Smooth muscle cell (in vitro differentiated cells): Measurements from ENCODE around the gene SLC44A1. TPM values are rescaled to one million over a fixed set of nuclear protein-coding genes. Genes with fewer than 3 reads are reported as not detected.

ENCODE experiments used
- DNase-seq: peaks from one replicate; lab custom pipeline; 2025; ENCODE audit not compliant: unreplicated experiment; lab: John Stamatoyannopoulos, UW
- H2AFZ ChIP-seq: fragments of 200-600 bp; sonication (generic); 2 replicates; pipeline ENCODE4 v1.6.0; 2016; ENCODE audit warnings: antibody characterized with exemption, low read depth, mild to moderate bottlenecking
- H3F3A ChIP-seq: fragments of 200-600 bp; sonication (generic); 2 replicates; pipeline ENCODE4 v1.6.0; 2017; ENCODE audit warnings: antibody characterized with exemption, low read depth
- H3K27ac ChIP-seq: fragments of 200-600 bp; sonication (generic); 2 replicates; pipeline ENCODE4 v1.5.1; 2016; ENCODE audit warnings: low read depth, mild to moderate bottlenecking
- H3K27me3 ChIP-seq: fragments of 200-600 bp; sonication (generic); 2 replicates; pipeline ENCODE4 v1.6.1; 2016; ENCODE audit warnings: low read depth, mild to moderate bottlenecking
- H3K36me3 ChIP-seq: fragments of 200-600 bp; sonication (generic); 2 replicates; pipeline ENCODE4 v1.5.1; 2016; ENCODE audit warnings: low read depth
- H3K4me1 ChIP-seq: fragments of 200-600 bp; sonication (generic); 2 replicates; pipeline ENCODE4 v1.5.1; 2016; ENCODE audit warnings: low read depth
- H3K4me2 ChIP-seq: fragments of 200-600 bp; sonication (generic); 2 replicates; pipeline ENCODE4 v1.6.0; 2016; ENCODE audit warnings: mild to moderate bottlenecking
- H3K4me3 ChIP-seq: fragments of 200-600 bp; sonication (generic); 2 replicates; pipeline ENCODE4 v1.5.1; 2016; ENCODE audit warnings: mild to moderate bottlenecking
- H3K79me2 ChIP-seq: fragments of 200-600 bp; sonication (generic); 2 replicates; pipeline ENCODE4 v1.6.0; 2016; ENCODE audit warnings: low read depth, mild to moderate bottlenecking
- H3K9ac ChIP-seq: fragments of 200-600 bp; sonication (generic); 2 replicates; pipeline ENCODE4 v1.6.0; 2016; ENCODE audit warnings: low read depth
- H3K9me3 ChIP-seq: fragments of 200-600 bp; sonication (generic); replicated peaks from 2 replicates; pipeline ENCODE4 v1.5.1; 2016; ENCODE audit warnings: low read depth
- H4K20me1 ChIP-seq: fragments of 200-600 bp; sonication (generic); 2 replicates; pipeline ENCODE4 v1.6.0; 2016; ENCODE audit warnings: low read depth
- WGBS: methylation state at CpG from one replicate; pipeline ENCODE4 v1.1.7; 2016; ENCODE audit warnings: low lambda C conversion rate; 5-methylcytosine and 5-hydroxymethylcytosine counted together
- polyA plus RNA-seq: library from polyadenylated mRNA; unstranded; fragments of >200 nt; fragmentation: Nextera tagmentation; extraction: Ambion mirVana; gene quantifications from 2 replicates; pipeline ENCODE4 v1.2.1, GENCODE V29; 2016
- total RNA-seq: library from RNA; depleted of rRNA; stranded (reverse); fragments of >200 nt; gene quantifications from 2 replicates; pipeline ENCODE4 v1.2.3, GENCODE V29; 2014
- TF ChIP-seq, protein P1 (sequence below): fragments of 200-600 bp; sonication (generic); IDR thresholded peaks from 2 replicates; pipeline ENCODE4 v1.5.1; 2017; ENCODE audit warnings: borderline replicate concordance, mild to moderate bottlenecking, antibody characterized with exemption; ENCODE audit not compliant: insufficient read depth, poor library complexity, severe bottlenecking

The SLC44A1 gene
- total and polyA plus RNA-seq, 2 experiments from 2014 or later = 14.0 to 22.2 TPM

DNA sequence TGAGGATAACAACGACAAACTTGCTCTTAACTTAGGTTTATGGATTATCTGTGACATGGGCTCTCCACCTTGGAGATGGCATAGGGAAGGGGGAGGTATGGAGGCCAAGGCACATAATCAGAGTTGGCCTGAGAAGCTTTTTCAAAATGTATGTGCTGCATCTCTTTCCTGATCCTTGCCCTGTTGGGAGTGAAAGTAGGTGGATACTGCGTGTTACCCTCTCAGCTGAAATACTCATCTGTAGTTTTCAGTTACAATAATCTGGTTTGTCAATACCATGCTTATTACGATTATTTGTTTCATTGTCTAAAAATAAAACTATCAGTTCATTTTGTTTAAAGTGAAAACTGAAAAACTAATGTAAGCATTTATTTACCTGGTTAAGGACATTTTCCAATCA lies 86.7 kb downstream of the SLC44A1 start:
- Histone ChIP-seq H4K20me1 (no peaks in the 10 kb centered on the region), H3K4me2 (no peak overlapping the region), H3K27ac (no peak overlapping the region), H3K27me3 (no peaks in the 10 kb centered on the region), H3K79me2 (no peaks in the 10 kb centered on the region), H3K4me3 (no peak overlapping the region), H3K9me3 (no peaks in the 10 kb centered on the region), H3F3A (no peaks in the 10 kb centered on the region), H3K9ac (no peak overlapping the region), H2AFZ (no peak overlapping the region), H3K4me1 (no peaks in the 10 kb centered on the region), H3K36me3 (no peaks in the 10 kb centered on the region)
- TF ChIP-seq, protein P1, sequence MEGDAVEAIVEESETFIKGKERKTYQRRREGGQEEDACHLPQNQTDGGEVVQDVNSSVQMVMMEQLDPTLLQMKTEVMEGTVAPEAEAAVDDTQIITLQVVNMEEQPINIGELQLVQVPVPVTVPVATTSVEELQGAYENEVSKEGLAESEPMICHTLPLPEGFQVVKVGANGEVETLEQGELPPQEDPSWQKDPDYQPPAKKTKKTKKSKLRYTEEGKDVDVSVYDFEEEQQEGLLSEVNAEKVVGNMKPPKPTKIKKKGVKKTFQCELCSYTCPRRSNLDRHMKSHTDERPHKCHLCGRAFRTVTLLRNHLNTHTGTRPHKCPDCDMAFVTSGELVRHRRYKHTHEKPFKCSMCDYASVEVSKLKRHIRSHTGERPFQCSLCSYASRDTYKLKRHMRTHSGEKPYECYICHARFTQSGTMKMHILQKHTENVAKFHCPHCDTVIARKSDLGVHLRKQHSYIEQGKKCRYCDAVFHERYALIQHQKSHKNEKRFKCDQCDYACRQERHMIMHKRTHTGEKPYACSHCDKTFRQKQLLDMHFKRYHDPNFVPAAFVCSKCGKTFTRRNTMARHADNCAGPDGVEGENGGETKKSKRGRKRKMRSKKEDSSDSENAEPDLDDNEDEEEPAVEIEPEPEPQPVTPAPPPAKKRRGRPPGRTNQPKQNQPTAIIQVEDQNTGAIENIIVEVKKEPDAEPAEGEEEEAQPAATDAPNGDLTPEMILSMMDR = no peak
- 97% methylated on average over 3 of the region's 3 CpGs for WGBS
- DNase-seq = no peak

DNA sequence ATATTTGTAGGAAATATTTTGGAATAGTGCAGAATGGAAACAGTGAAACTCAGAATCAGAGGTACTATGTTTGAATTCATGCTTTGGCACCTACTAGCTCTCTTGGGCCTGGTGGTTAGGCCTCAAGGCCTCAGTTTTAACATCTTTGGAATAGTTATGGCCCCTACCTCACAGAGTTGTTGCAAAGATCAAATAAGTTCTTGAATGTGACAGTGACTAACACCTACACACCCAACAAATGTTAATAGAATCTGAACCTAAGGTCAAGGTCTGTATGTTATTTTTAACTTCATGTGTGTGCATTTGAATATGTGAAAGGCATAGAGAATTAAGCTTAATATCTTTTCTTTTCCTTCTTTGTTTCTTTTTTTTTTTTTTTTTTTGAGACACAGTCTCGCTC lies 87.3 kb downstream of the SLC44A1 start:
- Histone ChIP-seq H3K79me2 (no peaks in the 10 kb centered on the region), H3K4me3 (no peak overlapping the region), H3K9me3 (no peaks in the 10 kb centered on the region), H3K27ac (no peak overlapping the region), H3K9ac (no peak overlapping the region), H2AFZ (no peak overlapping the region), H3K27me3 (no peaks in the 10 kb centered on the region), H3K4me1 (no peaks in the 10 kb centered on the region), H3K36me3 (no peaks in the 10 kb centered on the region), H4K20me1 (no peaks in the 10 kb centered on the region), H3K4me2 (no peak overlapping the region), H3F3A (no peaks in the 10 kb centered on the region)
- TF ChIP-seq, protein P1 = no peak
- no peak for DNase-seq
- 80% methylated on average over 1 of the region's 1 CpG for WGBS

- H3K79me2 ChIP-seq = no peaks in the 10 kb centered on the region
- no peak overlapping the region for H2AFZ ChIP-seq
- no peak overlapping the region for H3K9ac ChIP-seq
- TF ChIP-seq, protein P1 = no peak
- no peaks in the 10 kb centered on the region for H4K20me1 ChIP-seq
- no peaks in the 10 kb centered on the region for H3K27me3 ChIP-seq
- H3K36me3 ChIP-seq = peaks cover 4% of the 10 kb centered on the region
- H3K4me1 ChIP-seq = no peaks in the 10 kb centered on the region
- H3K27ac ChIP-seq = peak overlapping the region; percentile 44
- H3K9me3 ChIP-seq = no peaks in the 10 kb centered on the region
- no peaks in the 10 kb centered on the region for H3F3A ChIP-seq
- H3K4me3 ChIP-seq = no peak overlapping the region
- 68% methylated on average over 2 of the region's 2 CpGs for WGBS
- no peak overlapping the region for H3K4me2 ChIP-seq
- DNase-seq = no peak
These were observed 88.0 kb downstream of the SLC44A1 start for GRCh38 chr9:105332471-105332870.

- peak overlapping the region; percentile 44 for H3K27ac ChIP-seq
These were observed 88.6 kb downstream of the SLC44A1 start for GRCh38 chr9:105333076-105333475.

More at GRCh38 chr9:105333076-105333475, 88.6 kb downstream of the SLC44A1 start:
- TF ChIP-seq, protein P1 = no peak
- Histone ChIP-seq H4K20me1 (no peaks in the 10 kb centered on the region), H2AFZ (no peak overlapping the region), H3K9me3 (no peaks in the 10 kb centered on the region), H3F3A (no peaks in the 10 kb centered on the region), H3K4me2 (no peak overlapping the region), H3K27me3 (no peaks in the 10 kb centered on the region), H3K4me3 (no peak overlapping the region), H3K9ac (no peak overlapping the region), H3K36me3 (peaks cover 5% of the 10 kb centered on the region), H3K79me2 (no peaks in the 10 kb centered on the region), H3K4me1 (no peaks in the 10 kb centered on the region)
- no peak for DNase-seq
- WGBS = 84% methylated on average over 1 of the region's 1 CpG
